Ecto neural progenitor cell (in vitro differentiated cells): Measurements from ENCODE around the gene C3orf85.
"Not testable (repeated sequence)": the region's sequence is repeated elsewhere in the genome, so short reads cannot be mapped to it uniquely, and the experiment has no call there.

Experiments
- DNase-seq: peaks from one replicate; pipeline ENCODE4 v3.0.0-alpha.2; 2018; ENCODE audit warnings: low spot score

Gene C3orf85

GRCh38 chr3:109136523-109136922 is at the start of gene C3orf85:
C3orf85 (plus strand) TSS chr3:109136719; CDS start chr3:109136848, 129 bp downstream.
- no peak for DNase-seq

GRCh38 chr3:109089265-109089664 is 47.3 kb upstream of the C3orf85 start:
- DNase-seq: no peak

- DNase-seq: no peak
Observed at GRCh38 chr3:109091846-109092245, 44.7 kb upstream of the C3orf85 start.

- no peak for DNase-seq
Observed at GRCh38 chr3:109093561-109093960, 43.0 kb upstream of the C3orf85 start.

- DNase-seq: no peak
Observed at GRCh38 chr3:109095166-109095565, 41.4 kb upstream of the C3orf85 start.

- no peak for DNase-seq
Observed at GRCh38 chr3:109098079-109098644, 38.4 kb upstream of the C3orf85 start.

GRCh38 chr3:109109574-109109973 is 26.9 kb upstream of the C3orf85 start:
- DNase-seq: no peak

GRCh38 chr3:109112946-109113760 is 23.4 kb upstream of the C3orf85 start:
- DNase-seq: no peak

GRCh38 chr3:109114746-109115145 is 21.8 kb upstream of the C3orf85 start:
- no peak for DNase-seq

- no peak for DNase-seq
Observed at GRCh38 chr3:109115451-109115850, 21.1 kb upstream of the C3orf85 start.

- no peak for DNase-seq
Observed at GRCh38 chr3:109116031-109116430, 20.5 kb upstream of the C3orf85 start.

GRCh38 chr3:109117939-109118338 is 18.6 kb upstream of the C3orf85 start, which contains the start of gene MORC1:
MORC1 (minus strand) TSS chr3:109118134; CDS start chr3:109118059, 75 bp downstream.
- DNase-seq: no peak

GRCh38 chr3:109118584-109118983 is 17.9 kb upstream of the C3orf85 start:
- no peak for DNase-seq

GRCh38 chr3:109122690-109123089 is 13.8 kb upstream of the C3orf85 start:
- DNase-seq: no peak

GRCh38 chr3:109125902-109126301 is 10.6 kb upstream of the C3orf85 start:
- no peak for DNase-seq

- DNase-seq: no peak
Observed at GRCh38 chr3:109127553-109127952, 9.0 kb upstream of the C3orf85 start.

- no peak for DNase-seq
Observed at GRCh38 chr3:109131276-109131675, 5.2 kb upstream of the C3orf85 start.

GRCh38 chr3:109132801-109133473 is 3.6 kb upstream of the C3orf85 start:
- DNase-seq: no peak

- DNase-seq: not testable (repeated sequence)
Observed at GRCh38 chr3:109133474-109133816, 3.1 kb upstream of the C3orf85 start.

- no peak for DNase-seq
Observed at GRCh38 chr3:109137761-109138160, 1.2 kb downstream of the C3orf85 start.

GRCh38 chr3:109140318-109140717 is 3.8 kb downstream of the C3orf85 start:
- DNase-seq: no peak

GRCh38 chr3:109143646-109144045 is 7.1 kb downstream of the C3orf85 start:
- DNase-seq: no peak

- DNase-seq: no peak
Observed at GRCh38 chr3:109149078-109149477, 12.6 kb downstream of the C3orf85 start.
